HepG2 (cell line): ENCODE data around the gene PDK3. TPM values are rescaled to one million over a fixed set of nuclear protein-coding genes. Genes with fewer than 3 reads are reported as not detected.

Source experiments
- ATAC-seq: fragments of 200-7000 bp; cut with Tn5 transposase; 3 replicates; pipeline ENCODE4 v1.9.1; 2020; ENCODE audit warnings: mild to moderate bottlenecking, moderate library complexity
- BruUV-seq: library from RNA; stranded (reverse); fragments of 400-500 nt; replicated peaks from 2 replicates; lab custom pipeline; 2021; lab: Mats Ljungman, UMichigan
- CTCF ChIA-PET: fragments of 300-600 bp; formaldehyde crosslinking; extraction: SDS; loops from one replicate; lab custom pipeline; 2021; ENCODE audit warnings: low total read pairs, inconsistent platforms, low intra/inter-chr PET ratio; lab: Yijun Ruan, JAX
- POLR2A ChIA-PET: fragments of 350-600 bp; sonication (Branson Sonifier 250); formaldehyde crosslinking; loops from one replicate; lab custom pipeline; 2020; ENCODE audit warnings: antibody characterized with exemption, inconsistent platforms; lab: Yijun Ruan, JAX
- DNase-seq: peaks from one replicate; pipeline ENCODE4 v3.0.0-alpha.2; 2015; ENCODE audit warnings: low spot score
- FAIRE-seq: peaks from 3 replicates; lab custom pipeline; 2011; peaks lifted over from hg19 to GRCh38; lab: Jason Lieb, UNC
- H2AFZ ChIP-seq: one replicate; pipeline ENCODE4 v1.6.1; 2011; ENCODE audit warnings: low read length, inconsistent platforms
- H3K27ac ChIP-seq: fragments of 300-600 bp; 3 replicates; pipeline ENCODE4 v1.8.0; 2011; ENCODE audit warnings: mixed run types, mild to moderate bottlenecking, mixed read lengths, low read length, inconsistent platforms; ENCODE audit not compliant: insufficient read depth; ENCODE audit errors: extremely low read length
- H3K27me3 ChIP-seq, 2 experiments: fragments of 200-600 bp in 1 of 2; 2 replicates in 1 of 2; 3 replicates in 1 of 2; pipeline versions ENCODE4 v1.6.0 to v1.8.0; 2011; ENCODE audit warnings: low read length in 2 of 2, mild to moderate bottlenecking in 2 of 2, moderate library complexity in 2 of 2, inconsistent platforms in 1 of 2; ENCODE audit not compliant: insufficient read depth in 2 of 2, control insufficient read depth in 1 of 2
- H3K36me3 ChIP-seq, 2 experiments: fragments of 200-600 bp in 1 of 2; replicated peaks in 1 of 2; 2 replicates in 1 of 2; 3 replicates in 1 of 2; pipeline versions ENCODE4 v1.5.1 to v1.8.0; 2011; ENCODE audit warnings: low read length in 2 of 2, inconsistent platforms in 1 of 2; ENCODE audit not compliant: insufficient read depth in 2 of 2, control insufficient read depth in 1 of 2
- H3K4me1 ChIP-seq: 2 replicates; pipeline ENCODE4 v1.5.1; 2012; ENCODE audit warnings: low read length, inconsistent platforms; ENCODE audit not compliant: insufficient read depth
- H3K4me2 ChIP-seq: 2 replicates; pipeline ENCODE4 v1.6.0; 2011; ENCODE audit warnings: low read depth, low read length, inconsistent platforms
- H3K4me3 ChIP-seq, 3 experiments: fragments of 200-600 bp in 1 of 3; sonication (generic), shearing (Covaris generic) in 1 of 3; replicated peaks in 1 of 3; 2 replicates each; pipeline ENCODE4 v1.5.1; 2011 to 2016; ENCODE audit warnings: low read length in 3 of 3, inconsistent platforms in 2 of 3, low read depth in 2 of 3, mild to moderate bottlenecking in 2 of 3, control low read depth in 1 of 3, mixed read lengths in 1 of 3; ENCODE audit not compliant: insufficient read depth in 1 of 3
- H3K79me2 ChIP-seq: one replicate; pipeline ENCODE4 v1.6.1; 2011; ENCODE audit warnings: low read length, inconsistent platforms; ENCODE audit not compliant: insufficient read depth
- H3K9ac ChIP-seq: 2 replicates; pipeline ENCODE4 v1.6.0; 2011; ENCODE audit warnings: mild to moderate bottlenecking, low read depth, low read length, inconsistent platforms; ENCODE audit not compliant: insufficient read depth
- H3K9me3 ChIP-seq: 2 replicates; pipeline ENCODE4 v1.5.1; 2012; ENCODE audit warnings: mild to moderate bottlenecking, low read length
- H4K20me1 ChIP-seq: 2 replicates; pipeline ENCODE4 v1.6.0; 2011; ENCODE audit warnings: inconsistent platforms, mild to moderate bottlenecking, low read length, moderate library complexity; ENCODE audit not compliant: insufficient read depth
- AHR ChIP-seq: IDR thresholded peaks from 2 replicates; pipeline ENCODE4 v1.6.1; 2018; ENCODE audit warnings: missing genetic modification reagents, missing compliant biosample characterization
- FOXC1 ChIP-seq: sonication (generic); formaldehyde crosslinking; IDR thresholded peaks from 2 replicates; pipeline ENCODE4 v1.8.0; 2022; ENCODE audit warnings: mild to moderate bottlenecking, missing genetic modification reagents, borderline replicate concordance
- HOXA9 ChIP-seq: sonication (generic); formaldehyde crosslinking; IDR thresholded peaks from 2 replicates; pipeline ENCODE4 v1.8.1; 2022; ENCODE audit warnings: missing genetic modification reagents, mild to moderate bottlenecking, moderate library complexity, borderline replicate concordance
- IRF2 ChIP-seq: IDR thresholded peaks from 2 replicates; pipeline ENCODE4 v1.6.1; 2018; ENCODE audit warnings: missing genetic modification reagents, missing compliant biosample characterization
- NR1H2 ChIP-seq: sonication (generic); formaldehyde crosslinking; IDR thresholded peaks from 2 replicates; pipeline ENCODE4 v1.8.1; 2022; ENCODE audit warnings: low read depth, missing genetic modification reagents, borderline replicate concordance
- ZNF225 ChIP-seq: sonication (generic); formaldehyde crosslinking; IDR thresholded peaks from 2 replicates; pipeline ENCODE4 v1.4.0; 2020; ENCODE audit warnings: mild to moderate bottlenecking, missing genetic modification reagents
- ZNF326 ChIP-seq: sonication (generic); formaldehyde crosslinking; IDR thresholded peaks from 2 replicates; pipeline ENCODE4 v1.4.0; 2020; ENCODE audit warnings: missing genetic modification reagents, borderline replicate concordance
- ZNF383 ChIP-seq: sonication (generic); formaldehyde crosslinking; IDR thresholded peaks from 2 replicates; pipeline ENCODE4 v1.4.0; 2020; ENCODE audit warnings: missing genetic modification reagents, mild to moderate bottlenecking, borderline replicate concordance
- ZNF501 ChIP-seq: sonication (generic); formaldehyde crosslinking; IDR thresholded peaks from 2 replicates; pipeline ENCODE4 v1.5.1; 2020; ENCODE audit warnings: mild to moderate bottlenecking, moderate library complexity, missing genetic modification reagents
- ZNF547 ChIP-seq: sonication (generic); formaldehyde crosslinking; IDR thresholded peaks from 2 replicates; pipeline ENCODE4 v1.5.1; 2020; ENCODE audit warnings: mild to moderate bottlenecking, missing genetic modification reagents
- ZNF564 ChIP-seq: sonication (generic); formaldehyde crosslinking; IDR thresholded peaks from 2 replicates; pipeline ENCODE4 v1.8.1; 2023; ENCODE audit warnings: mild to moderate bottlenecking, missing genetic modification reagents
- ZNF615 ChIP-seq: sonication (generic); formaldehyde crosslinking; IDR thresholded peaks from 2 replicates; pipeline ENCODE4 v1.5.0; 2020; ENCODE audit warnings: mild to moderate bottlenecking, missing genetic modification reagents, borderline replicate concordance
- ZNF670 ChIP-seq: sonication (generic); formaldehyde crosslinking; IDR thresholded peaks from 2 replicates; pipeline ENCODE4 v1.8.0; 2022; ENCODE audit warnings: mild to moderate bottlenecking, missing genetic modification reagents, borderline replicate concordance
- WGBS: methylation state at CpG from one replicate; pipeline ENCODE4 v1.1.6; 2017; ENCODE audit warnings: low lambda C conversion rate; 5-methylcytosine and 5-hydroxymethylcytosine counted together
- in situ Hi-C: cut with HindIII; loops from 2 replicates; pipeline ENCODE4 v1.10.0; 2017; ENCODE audit warnings: low pct_unique_long_range_greater_than_20kb; ENCODE audit not compliant: extremely low pct_ligation_motif_present
- intact Hi-C: fragments of 100-400 bp; cut with micrococcal nuclease; formaldehyde crosslinking; loops from one replicate; pipeline ENCODE4 v1.10.0; 2022; ENCODE audit not compliant: unreplicated experiment
- polyA plus RNA-seq, 8 experiments: library from polyadenylated mRNA; depleted of rRNA in 3 of 8; stranded (reverse) in 7 of 8; unstranded in 1 of 8; fragments of >200 nt; fragmentation: Illumina TruSeq in 4 of 8; extraction: Trizol in 4 of 8; gene quantifications; 2 replicates each; pipeline versions ENCODE4 v1.2.1 to v1.2.3, GENCODE V29; 2011 to 2016; ENCODE audit warnings: low read depth in 4 of 8, missing spikeins in 1 of 8, mixed read lengths in 1 of 8; ENCODE audit not compliant: insufficient read depth in 1 of 8
- total RNA-seq, 5 experiments: library from RNA; depleted of rRNA; stranded (reverse); fragments of >200 nt; fragmentation: Illumina TruSeq; extraction: Trizol; gene quantifications; 2 replicates each; pipeline ENCODE4 v1.2.3, GENCODE V29; 2016; ENCODE audit warnings: low read depth in 1 of 5
- TF ChIP-seq, protein P1 (sequence below): sonication (generic); formaldehyde crosslinking; conservative IDR thresholded peaks from 2 replicates; pipeline ENCODE4 v1.4.0; 2020; ENCODE audit warnings: missing genetic modification reagents
- TF ChIP-seq, protein P2 (sequence below): sonication (generic); formaldehyde crosslinking; IDR thresholded peaks from 2 replicates; pipeline ENCODE4 v1.4.0; 2020; ENCODE audit warnings: missing genetic modification reagents; ENCODE audit errors: not compliant biosample characterization
- TF ChIP-seq, protein P3 (sequence below): sonication (generic); formaldehyde crosslinking; IDR thresholded peaks from 2 replicates; pipeline ENCODE4 v1.9.0; 2022; ENCODE audit warnings: missing genetic modification reagents, mild to moderate bottlenecking, borderline replicate concordance
- TF ChIP-seq, protein P4 (sequence below): sonication (generic); formaldehyde crosslinking; IDR thresholded peaks from 2 replicates; pipeline ENCODE4 v1.4.0; 2020; ENCODE audit warnings: mild to moderate bottlenecking, missing genetic modification reagents
- TF ChIP-seq, protein P5 (sequence below): sonication (generic); formaldehyde crosslinking; IDR thresholded peaks from 2 replicates; pipeline ENCODE4 v1.5.1; 2020; ENCODE audit warnings: mild to moderate bottlenecking, missing genetic modification reagents

Gene PDK3
- total and polyA plus RNA-seq, 2 of the 13 experiments (the other 11 are each of a cell fraction or from before 2014, with no cell fraction given), result 9.1 to 10.5 TPM

DNA sequence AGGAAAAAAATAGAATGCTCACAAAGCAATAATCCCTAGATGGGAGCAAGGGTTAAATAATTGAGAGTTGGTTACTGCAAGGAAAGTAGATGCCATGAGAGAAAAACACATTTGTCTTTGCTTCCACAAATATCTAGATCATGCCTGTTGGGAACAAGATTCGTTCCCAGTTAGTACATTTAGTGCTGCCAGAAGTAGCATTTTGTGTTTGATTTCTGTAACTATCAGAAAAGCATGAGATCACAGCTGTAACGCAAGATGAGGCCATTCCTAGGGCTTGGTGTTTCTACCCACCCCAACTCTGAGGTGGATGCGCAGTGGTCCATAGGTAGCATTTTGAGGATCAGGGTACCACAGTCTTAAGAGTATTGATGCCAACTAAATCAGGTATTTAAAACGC lies 20.4 kb upstream of the PDK3 start:
- no peaks in the 10 kb centered on the region for H3K79me2 ChIP-seq
- 33% methylated on average over 2 of the region's 4 CpGs for WGBS
- no peaks in the 10 kb centered on the region for H4K20me1 ChIP-seq
- no peak for DNase-seq
- H3K36me3 ChIP-seq, result no peaks in the 10 kb centered on the region
- intact Hi-C loops, result no loop called here
- no peaks in the 10 kb centered on the region for H3K27me3 ChIP-seq
- no TSS peak for BruUV-seq
- ATAC-seq, result no peak
- H3K4me2 ChIP-seq, result no peak overlapping the region
- H2AFZ ChIP-seq, result no peak overlapping the region
- ChIA-PET CTCF (no interaction called here), POLR2A (no interaction called here)
- no peak for FAIRE-seq
- no peak overlapping the region for H3K4me3 ChIP-seq
- no peak overlapping the region for H3K9ac ChIP-seq
- H3K4me1 ChIP-seq, result peaks cover 7% of the 10 kb centered on the region
- in situ Hi-C loops, result no loop called here
- TF ChIP-seq, protein P1, sequence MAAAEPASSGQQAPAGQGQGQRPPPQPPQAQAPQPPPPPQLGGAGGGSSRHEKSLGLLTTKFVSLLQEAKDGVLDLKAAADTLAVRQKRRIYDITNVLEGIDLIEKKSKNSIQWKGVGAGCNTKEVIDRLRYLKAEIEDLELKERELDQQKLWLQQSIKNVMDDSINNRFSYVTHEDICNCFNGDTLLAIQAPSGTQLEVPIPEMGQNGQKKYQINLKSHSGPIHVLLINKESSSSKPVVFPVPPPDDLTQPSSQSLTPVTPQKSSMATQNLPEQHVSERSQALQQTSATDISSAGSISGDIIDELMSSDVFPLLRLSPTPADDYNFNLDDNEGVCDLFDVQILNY (CRISPR knock-in tag), result no peak
- TF ChIP-seq AHR (CRISPR knock-in tag) (no peak), ZNF383 (CRISPR knock-in tag) (no peak), FOXC1 (CRISPR knock-in tag) (no peak), HOXA9 (CRISPR knock-in tag) (no peak), ZNF615 (CRISPR knock-in tag) (no peak), NR1H2 (no peak), IRF2 (CRISPR knock-in tag) (no peak), ZNF501 (CRISPR knock-in tag) (no peak), ZNF670 (CRISPR knock-in tag) (no peak), ZNF225 (CRISPR knock-in tag) (no peak), ZNF564 (no peak), ZNF547 (no peak), ZNF326 (CRISPR knock-in tag) (no peak)
- TF ChIP-seq, protein P2, sequence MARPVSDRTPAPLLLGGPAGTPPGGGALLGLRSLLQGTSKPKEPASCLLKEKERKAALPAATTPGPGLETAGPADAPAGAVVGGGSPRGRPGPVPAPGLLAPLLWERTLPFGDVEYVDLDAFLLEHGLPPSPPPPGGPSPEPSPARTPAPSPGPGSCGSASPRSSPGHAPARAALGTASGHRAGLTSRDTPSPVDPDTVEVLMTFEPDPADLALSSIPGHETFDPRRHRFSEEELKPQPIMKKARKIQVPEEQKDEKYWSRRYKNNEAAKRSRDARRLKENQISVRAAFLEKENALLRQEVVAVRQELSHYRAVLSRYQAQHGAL (CRISPR knock-in tag), result no peak
- TF ChIP-seq, protein P3, sequence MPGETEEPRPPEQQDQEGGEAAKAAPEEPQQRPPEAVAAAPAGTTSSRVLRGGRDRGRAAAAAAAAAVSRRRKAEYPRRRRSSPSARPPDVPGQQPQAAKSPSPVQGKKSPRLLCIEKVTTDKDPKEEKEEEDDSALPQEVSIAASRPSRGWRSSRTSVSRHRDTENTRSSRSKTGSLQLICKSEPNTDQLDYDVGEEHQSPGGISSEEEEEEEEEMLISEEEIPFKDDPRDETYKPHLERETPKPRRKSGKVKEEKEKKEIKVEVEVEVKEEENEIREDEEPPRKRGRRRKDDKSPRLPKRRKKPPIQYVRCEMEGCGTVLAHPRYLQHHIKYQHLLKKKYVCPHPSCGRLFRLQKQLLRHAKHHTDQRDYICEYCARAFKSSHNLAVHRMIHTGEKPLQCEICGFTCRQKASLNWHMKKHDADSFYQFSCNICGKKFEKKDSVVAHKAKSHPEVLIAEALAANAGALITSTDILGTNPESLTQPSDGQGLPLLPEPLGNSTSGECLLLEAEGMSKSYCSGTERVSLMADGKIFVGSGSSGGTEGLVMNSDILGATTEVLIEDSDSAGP (CRISPR knock-in tag), result no peak
- TF ChIP-seq, protein P4, sequence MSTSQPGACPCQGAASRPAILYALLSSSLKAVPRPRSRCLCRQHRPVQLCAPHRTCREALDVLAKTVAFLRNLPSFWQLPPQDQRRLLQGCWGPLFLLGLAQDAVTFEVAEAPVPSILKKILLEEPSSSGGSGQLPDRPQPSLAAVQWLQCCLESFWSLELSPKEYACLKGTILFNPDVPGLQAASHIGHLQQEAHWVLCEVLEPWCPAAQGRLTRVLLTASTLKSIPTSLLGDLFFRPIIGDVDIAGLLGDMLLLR (CRISPR knock-in tag), result no peak
- TF ChIP-seq, protein P5, sequence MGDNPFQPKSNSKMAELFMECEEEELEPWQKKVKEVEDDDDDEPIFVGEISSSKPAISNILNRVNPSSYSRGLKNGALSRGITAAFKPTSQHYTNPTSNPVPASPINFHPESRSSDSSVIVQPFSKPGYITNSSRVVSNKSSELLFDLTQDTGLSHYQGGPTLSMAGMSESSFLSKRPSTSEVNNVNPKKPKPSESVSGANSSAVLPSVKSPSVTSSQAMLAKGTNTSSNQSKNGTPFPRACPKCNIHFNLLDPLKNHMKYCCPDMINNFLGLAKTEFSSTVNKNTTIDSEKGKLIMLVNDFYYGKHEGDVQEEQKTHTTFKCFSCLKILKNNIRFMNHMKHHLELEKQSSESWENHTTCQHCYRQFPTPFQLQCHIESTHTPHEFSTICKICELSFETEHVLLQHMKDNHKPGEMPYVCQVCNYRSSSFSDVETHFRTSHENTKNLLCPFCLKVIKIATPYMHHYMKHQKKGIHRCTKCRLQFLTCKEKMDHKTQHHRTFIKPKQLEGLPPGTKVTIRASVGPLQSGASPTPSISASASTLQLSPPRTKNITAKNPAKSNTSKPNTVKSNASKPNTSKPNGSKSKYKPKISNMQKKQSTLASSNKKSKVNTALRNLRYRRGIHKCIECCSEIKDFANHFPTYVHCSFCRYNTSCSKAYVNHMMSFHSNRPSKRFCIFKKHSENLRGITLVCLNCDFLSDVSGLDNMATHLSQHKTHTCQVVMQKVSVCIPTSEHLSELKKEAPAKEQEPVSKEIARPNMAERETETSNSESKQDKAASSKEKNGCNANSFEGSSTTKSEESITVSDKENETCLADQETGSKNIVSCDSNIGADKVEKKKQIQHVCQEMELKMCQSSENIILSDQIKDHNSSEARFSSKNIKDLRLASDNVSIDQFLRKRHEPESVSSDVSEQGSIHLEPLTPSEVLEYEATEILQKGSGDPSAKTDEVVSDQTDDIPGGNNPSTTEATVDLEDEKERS (CRISPR knock-in tag), result no peak
- H3K9me3 ChIP-seq, result no peaks in the 10 kb centered on the region
- no peak overlapping the region for H3K27ac ChIP-seq
